Activated T-helper 2 cell treated with anti-CD3 and anti-CD28 coated beads, Interferon-gamma antibody, Interleukin-2, Interleukin-4, amounts not matched to agents 10 μg/mL and 5 μg/mL and 100 μg/mL, durations not matched to agents 14 hours and 24 hours and 36 hours (primary cell): Measurements from ENCODE around the gene NDUFAF2. TPM values are rescaled to one million over a fixed set of nuclear protein-coding genes. Genes with fewer than 3 reads are reported as not detected.

Experiments
- total RNA-seq: library from RNA; stranded (reverse); gene quantifications from 2 replicates; pipeline ENCODE4 v1.2.3, GENCODE V29; 2022

Gene NDUFAF2
- total RNA-seq, 1 donor from 2014 or later, result 32.6 TPM

Other genes with a start within 250 kb of the NDUFAF2 start
- 22.2 and 25.1 TPM in 2 replicates for gene DEPDC1B, start 245.0 kb upstream of the NDUFAF2 start, total RNA-seq
- gene ELOVL7, start 100.9 kb upstream of the NDUFAF2 start, total RNA-seq, result 0.68 and 0.90 TPM in 2 replicates
- 9.3 and 10.2 TPM in 2 replicates for gene ERCC8, start 135 bp upstream of the NDUFAF2 start, total RNA-seq
- 73.2 and 78.3 TPM in 2 replicates for gene SMIM15, start 217.3 kb downstream of the NDUFAF2 start, total RNA-seq